Fibroblast of lung (primary cell): ENCODE measurements around the gene ANKS1B. TPM values are rescaled to one million over a fixed set of nuclear protein-coding genes. Genes with fewer than 3 reads are reported as not detected.
"Not testable (repeated sequence)": the region's sequence is repeated elsewhere in the genome, so short reads cannot be mapped to it uniquely, and the experiment has no call there.

Source experiments
- DNase-seq, 2 donors: peaks; one replicate each; pipeline versions ENCODE4 v3.0.0 to v3.0.0-alpha.2; 2010; ENCODE audit warnings: low read depth in 2 of 2
- H2AFZ ChIP-seq: 2 replicates; pipeline ENCODE4 v1.5.1; 2012; ENCODE audit warnings: low read length, control low read depth, inconsistent platforms
- H3K27ac ChIP-seq: 2 replicates; pipeline ENCODE4 v1.5.1; 2011; ENCODE audit warnings: low read length, control low read depth; ENCODE audit not compliant: insufficient read depth
- H3K27me3 ChIP-seq: 2 replicates; pipeline ENCODE4 v1.5.1; 2011; ENCODE audit warnings: mild to moderate bottlenecking, low read length; ENCODE audit not compliant: control insufficient read depth, insufficient read depth
- H3K36me3 ChIP-seq: 2 replicates; pipeline ENCODE4 v1.5.1; 2011; ENCODE audit warnings: low read length; ENCODE audit not compliant: control insufficient read depth, insufficient read depth
- H3K4me1 ChIP-seq: 2 replicates; pipeline ENCODE4 v1.5.1; 2011; ENCODE audit warnings: low read length; ENCODE audit not compliant: control insufficient read depth, insufficient read depth; ENCODE audit errors: extremely low read depth
- H3K4me2 ChIP-seq: 2 replicates; pipeline ENCODE4 v1.5.1; 2011; ENCODE audit warnings: low read length, control low read depth; ENCODE audit not compliant: insufficient read depth; ENCODE audit errors: extremely low read depth
- H3K4me3 ChIP-seq, 4 experiments: fragments of 200-600 bp in 1 of 4; sonication (generic) in 1 of 4; replicated peaks in 1 of 4; 2 replicates each; pipeline ENCODE4 v1.5.1; 2011 to 2016; ENCODE audit warnings: low read length in 4 of 4, low read depth in 3 of 4, mild to moderate bottlenecking in 3 of 4, control low read depth in 2 of 4, inconsistent platforms in 1 of 4, mixed read lengths in 1 of 4; ENCODE audit not compliant: insufficient read depth in 1 of 4; ENCODE audit errors: control extremely low read depth in 1 of 4
- H3K79me2 ChIP-seq: 2 replicates; pipeline ENCODE4 v1.5.1; 2012; ENCODE audit warnings: mild to moderate bottlenecking, low read length, inconsistent platforms; ENCODE audit not compliant: control insufficient read depth, insufficient read depth
- H3K9ac ChIP-seq: 2 replicates; pipeline ENCODE4 v1.5.1; 2011; ENCODE audit warnings: mild to moderate bottlenecking, low read length, control low read depth; ENCODE audit not compliant: insufficient read depth
- H3K9me3 ChIP-seq: 2 replicates; pipeline ENCODE4 v1.5.1; 2012; ENCODE audit warnings: low read depth, low read length; ENCODE audit not compliant: control insufficient read depth, insufficient read depth
- H4K20me1 ChIP-seq: 2 replicates; pipeline ENCODE4 v1.5.1; 2011; ENCODE audit warnings: low read length; ENCODE audit not compliant: control insufficient read depth, insufficient read depth; ENCODE audit errors: extremely low read depth
- EZH2 ChIP-seq: IDR thresholded peaks from 2 replicates; pipeline ENCODE4 v1.5.1; 2012; ENCODE audit warnings: low read length, control low read depth, mild to moderate bottlenecking; ENCODE audit errors: missing control alignments
- polyA plus RNA-seq, 2 donors: library from polyadenylated mRNA; depleted of rRNA in 1 of 2; stranded (reverse) in 1 of 2; unstranded in 1 of 2; fragments of >200 nt; gene quantifications; 2 replicates each; pipeline ENCODE4 v1.2.1, GENCODE V29; 2011 to 2012; ENCODE audit warnings: missing spikeins in 1 of 2
- total RNA-seq: library from RNA; depleted of rRNA; stranded (reverse); fragments of >200 nt; gene quantifications from 2 replicates; pipeline ENCODE4 v1.2.1, GENCODE V29; 2014
- TF ChIP-seq, protein P1 (sequence below), 2 donors: IDR thresholded peaks in 1 of 2; conservative IDR thresholded peaks in 1 of 2; 1 replicate in 1 of 2; 2 replicates in 1 of 2; pipeline ENCODE4 v1.5.1; 2011 to 2012; ENCODE audit warnings: low read length in 2 of 2, control low read depth in 1 of 2, inconsistent platforms in 1 of 2, low read depth in 1 of 2, mild to moderate bottlenecking in 1 of 2

The ANKS1B gene
- total and polyA plus RNA-seq, 2 donors (not counting 1 experiment from before 2014, with no cell fraction given), result 0.11 to 0.83 TPM

DNA sequence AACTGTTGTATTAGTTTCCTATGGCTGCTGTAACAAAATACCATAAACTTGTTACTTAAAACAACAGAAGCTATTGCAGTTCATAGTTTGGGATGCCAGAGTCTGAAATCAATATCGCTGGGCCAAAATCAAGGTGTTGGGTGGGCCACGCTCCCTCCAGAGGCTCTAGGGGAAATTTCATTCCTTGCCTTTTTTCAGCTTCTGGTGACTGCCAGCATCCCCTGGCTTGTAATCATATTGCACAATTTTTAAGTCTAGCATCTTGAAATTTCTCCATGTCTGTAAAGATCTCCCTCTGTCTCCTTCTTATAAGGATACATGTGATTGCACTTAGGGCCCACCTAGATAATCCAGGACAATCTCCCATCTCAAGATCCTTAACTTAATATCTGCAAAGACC lies 386.0 kb downstream of the ANKS1B start:
- Histone ChIP-seq H3K36me3 (no peaks in the 10 kb centered on the region), H3K9ac (no peak overlapping the region), H3K4me2 (no peak overlapping the region), H3K4me1 (no peaks in the 10 kb centered on the region), H3K27ac (no peak overlapping the region), H3K27me3 (no peaks in the 10 kb centered on the region), H3K79me2 (no peaks in the 10 kb centered on the region), H4K20me1 (no peaks in the 10 kb centered on the region), H3K4me3 (no peak overlapping the region), H2AFZ (no peak overlapping the region), H3K9me3 (no peaks in the 10 kb centered on the region)
- DNase-seq, result no peak
- TF ChIP-seq, protein P1, sequence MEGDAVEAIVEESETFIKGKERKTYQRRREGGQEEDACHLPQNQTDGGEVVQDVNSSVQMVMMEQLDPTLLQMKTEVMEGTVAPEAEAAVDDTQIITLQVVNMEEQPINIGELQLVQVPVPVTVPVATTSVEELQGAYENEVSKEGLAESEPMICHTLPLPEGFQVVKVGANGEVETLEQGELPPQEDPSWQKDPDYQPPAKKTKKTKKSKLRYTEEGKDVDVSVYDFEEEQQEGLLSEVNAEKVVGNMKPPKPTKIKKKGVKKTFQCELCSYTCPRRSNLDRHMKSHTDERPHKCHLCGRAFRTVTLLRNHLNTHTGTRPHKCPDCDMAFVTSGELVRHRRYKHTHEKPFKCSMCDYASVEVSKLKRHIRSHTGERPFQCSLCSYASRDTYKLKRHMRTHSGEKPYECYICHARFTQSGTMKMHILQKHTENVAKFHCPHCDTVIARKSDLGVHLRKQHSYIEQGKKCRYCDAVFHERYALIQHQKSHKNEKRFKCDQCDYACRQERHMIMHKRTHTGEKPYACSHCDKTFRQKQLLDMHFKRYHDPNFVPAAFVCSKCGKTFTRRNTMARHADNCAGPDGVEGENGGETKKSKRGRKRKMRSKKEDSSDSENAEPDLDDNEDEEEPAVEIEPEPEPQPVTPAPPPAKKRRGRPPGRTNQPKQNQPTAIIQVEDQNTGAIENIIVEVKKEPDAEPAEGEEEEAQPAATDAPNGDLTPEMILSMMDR (conservative IDR thresholded peaks at IDR 0.05 in 1 of 2, IDR thresholded peaks at IDR 0.05 in 1 of 2; ENCODE audit: low read depth in 1 of 2, low read length in 2 of 2), result no peak
- TF ChIP-seq EZH2, result no peak

DNA sequence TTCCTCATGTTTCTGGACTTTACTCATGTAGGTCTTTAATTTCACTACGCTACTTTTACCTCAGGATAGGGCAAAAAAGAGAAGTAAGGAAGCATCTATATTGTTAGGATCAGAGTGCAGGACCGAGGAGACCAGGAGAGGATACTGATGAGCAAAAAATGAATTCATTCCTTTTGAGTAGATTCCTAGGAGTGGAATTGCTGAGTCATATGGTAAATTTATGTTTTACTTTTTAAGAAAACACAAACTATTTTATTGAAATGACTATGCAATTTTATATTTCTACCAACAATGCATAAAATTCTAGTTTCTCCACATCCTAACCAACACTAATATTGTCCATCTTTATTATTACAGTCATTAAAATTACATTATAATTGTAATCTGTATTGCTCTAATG lies 388.0 kb downstream of the ANKS1B start:
- Histone ChIP-seq H3K36me3 (no peaks in the 10 kb centered on the region), H3K27ac (no peak overlapping the region), H3K79me2 (no peaks in the 10 kb centered on the region), H3K4me3 (no peak overlapping the region), H4K20me1 (no peaks in the 10 kb centered on the region), H3K9ac (no peak overlapping the region), H2AFZ (no peak overlapping the region), H3K9me3 (no peaks in the 10 kb centered on the region), H3K4me1 (no peaks in the 10 kb centered on the region), H3K27me3 (no peaks in the 10 kb centered on the region), H3K4me2 (no peak overlapping the region)
- TF ChIP-seq, protein P1 (conservative IDR thresholded peaks at IDR 0.05 in 1 of 2, IDR thresholded peaks at IDR 0.05 in 1 of 2; ENCODE audit: low read depth in 1 of 2, low read length in 2 of 2), result no peak
- TF ChIP-seq EZH2, result no peak
- no peak for DNase-seq

DNA sequence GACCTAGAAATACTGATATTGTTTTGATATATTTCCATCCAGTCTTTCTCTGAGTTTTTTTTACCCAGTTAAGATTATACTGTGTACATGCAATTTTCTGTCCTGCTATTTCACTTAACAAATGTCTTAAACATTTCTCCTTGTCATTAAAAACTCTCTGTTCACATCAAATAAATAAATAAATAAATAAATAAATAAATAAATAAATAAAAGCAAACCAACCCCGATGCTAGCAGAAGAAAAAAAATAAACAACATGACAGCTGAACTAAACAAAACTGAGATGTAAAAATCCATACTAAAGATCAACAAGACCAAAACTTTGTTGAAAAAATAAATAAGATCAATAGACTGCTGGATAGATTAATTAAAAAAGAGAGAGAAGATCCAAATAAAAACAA lies 407.6 kb downstream of the ANKS1B start:
- not testable (repeated sequence) for DNase-seq, H3K4me1 ChIP-seq, H3K4me3 ChIP-seq, H3K79me2 ChIP-seq, H3K4me2 ChIP-seq, H3K36me3 ChIP-seq, H2AFZ ChIP-seq, H4K20me1 ChIP-seq, H3K27me3 ChIP-seq, H3K9ac ChIP-seq, H3K27ac ChIP-seq, H3K9me3 ChIP-seq

DNA sequence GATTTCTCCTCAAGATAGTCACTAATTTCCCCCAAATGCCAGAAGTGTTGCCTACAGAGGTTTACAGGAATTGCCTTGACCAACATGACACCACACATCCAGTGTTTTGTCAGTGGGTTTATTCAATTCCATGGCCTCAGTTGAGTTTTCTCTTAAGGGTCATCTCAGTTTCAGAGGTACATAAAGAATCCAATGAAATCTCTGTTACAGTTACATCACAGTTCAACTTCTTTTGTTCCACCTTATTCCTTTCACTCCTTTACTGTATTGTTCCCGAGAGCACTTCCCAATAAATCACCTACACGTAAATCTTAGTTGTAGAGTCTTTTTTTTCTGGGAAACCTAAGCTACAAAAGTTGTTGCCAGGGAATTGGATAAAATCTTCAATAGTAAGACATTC lies 410.8 kb downstream of the ANKS1B start:
- no peaks in the 10 kb centered on the region for H4K20me1 ChIP-seq
- no peak overlapping the region for H3K9ac ChIP-seq
- H3K4me1 ChIP-seq, result no peaks in the 10 kb centered on the region
- no peak overlapping the region for H3K27ac ChIP-seq
- H3K79me2 ChIP-seq, result no peaks in the 10 kb centered on the region
- no peak for DNase-seq
- H3K36me3 ChIP-seq, result no peaks in the 10 kb centered on the region
- H3K9me3 ChIP-seq, result no peaks in the 10 kb centered on the region
- no peak overlapping the region for H3K4me2 ChIP-seq
- TF ChIP-seq, protein P1 (conservative IDR thresholded peaks at IDR 0.05 in 1 of 2, IDR thresholded peaks at IDR 0.05 in 1 of 2; ENCODE audit: low read depth in 1 of 2, low read length in 2 of 2), result no peak
- TF ChIP-seq EZH2, result no peak
- no peak overlapping the region for H2AFZ ChIP-seq
- no peaks in the 10 kb centered on the region for H3K27me3 ChIP-seq
- H3K4me3 ChIP-seq, result no peak overlapping the region
